ENCODE results near the gene C22orf23. TPM values are rescaled to one million over a fixed set of nuclear protein-coding genes. Genes with fewer than 3 reads are reported as not detected.
A peak's percentile ranks its signal among the peaks of the same experiment; 100 is the strongest.

C22orf23 gene
- total and polyA plus RNA-seq, 9 of the 15 experiments (the other 6 are each of a cell fraction or from before 2014, with no cell fraction given) = 0.25 to 1.0 (median 0.53) TPM

- H3K9ac ChIP-seq (ENCODE audit: insufficient read depth in 1 of 2, low read depth in 2 of 2, low read length in 2 of 2) = peak overlapping the region in 1 of 2 experiments; percentile 73; a peak in 2 of 4 replicates
- no peaks in the 10 kb centered on the region for H3K9me3 ChIP-seq (replicated peaks; ENCODE audit: control insufficient read depth, insufficient read depth, low read depth, low read length)
- FAIRE-seq (no peak), DNase-seq (ENCODE audit: extremely low read depth in 1 of 4, low spot score in 3 of 4) (peak in 1 of 4 experiments; percentile 31), ATAC-seq (peak; percentile 46)
- CTCF ChIA-PET (ENCODE audit: low intra/inter-chr PET ratio) = no interaction called here
- intact Hi-C loops (cut with micrococcal nuclease) (no loop called here), in situ Hi-C loops (cut with MboI) (no loop called here)
- H3K36me3 ChIP-seq (ENCODE audit: control insufficient read depth, insufficient read depth, low read length) = peaks cover 24% of the 10 kb centered on the region; the same call in 2 of the 3 replicates
- 0 out of 3 replicates have a peak overlapping the region, but pooled peaks have one; percentile 10 for H3K27ac ChIP-seq (ENCODE audit: extremely low read depth, low read depth, low read length)
- BruUV-seq (replicated peaks) = no TSS peak
- H3K4me2 ChIP-seq (ENCODE audit: insufficient read depth, low read length) = no peak overlapping the region; the same call in 1 of the 2 replicates
- 25% methylated on average over 2 of the region's 5 CpGs for WGBS (ENCODE audit: insufficient coverage, low coverage, missing lambda C conversion rate)
- no peaks in the 10 kb centered on the region for H4K20me1 ChIP-seq (replicated peaks; ENCODE audit: control insufficient read depth, insufficient read depth, low read length)
- no peak overlapping the region for H3K4me3 ChIP-seq
- no peak overlapping the region for H2AFZ ChIP-seq (ENCODE audit: low read depth, low read length)
- peaks cover 16 to 26% of the 10 kb centered on the region in 2 experiments for H3K4me1 ChIP-seq (replicated peaks in 1 of 2; ENCODE audit: control insufficient read depth in 2 of 2, insufficient read depth in 2 of 2, low read length in 2 of 2)
- H3K9me1 ChIP-seq (ENCODE audit: control insufficient read depth, insufficient read depth, low read length) = no peaks in the 10 kb centered on the region
- no peaks in the 10 kb centered on the region for H3K27me3 ChIP-seq (ENCODE audit: control insufficient read depth in 2 of 2, insufficient read depth in 2 of 2, low read length in 2 of 2)
- TF ChIP-seq YY1 (IDR thresholded peaks at IDR 0.05; ENCODE audit: borderline replicate concordance in 1 of 3, control insufficient read depth in 1 of 3, extremely low read depth in 1 of 3, insufficient read depth in 3 of 3, insufficient read length in 1 of 3, insufficient replicate concordance in 2 of 3, low read depth in 1 of 3, low read length in 2 of 3) = peak in 1 of 3 experiments; percentile 45
- TF ChIP-seq RB1 (IDR thresholded peaks at IDR 0.05; ENCODE audit: low read depth) = no peak
- TF ChIP-seq ELF4 (CRISPR knock-in tag; IDR thresholded peaks at IDR 0.05) = no peak
- 0 out of 2 replicates have a peak, but pooled peaks have one; percentile 10 for TF ChIP-seq POLR2A (conservative IDR thresholded peaks at IDR 0.05)
- no peaks in the 10 kb centered on the region for H3K79me2 ChIP-seq (ENCODE audit: control insufficient read depth, insufficient read depth, low read length)
- POLR2A ChIA-PET = interaction anchor here (0.6 to 2.5 kb wide), 7 partner anchors 9 to 53 kb away, joined by 3 to 9 read pairs (median 3); no protein-coding TSS in a partner anchor
Measured at GRCh38 chr22:37893583-37893983, 59.8 kb downstream of the C22orf23 start.

Small RNAs within 50 kb of the gene (microRNA-seq; reads per million reads assigned to microRNA genes)
- gene MIR4534 (ENCODE audit: borderline microRNAs expressed) = not detected
- gene MIR6820 (ENCODE audit: borderline microRNAs expressed) = 1.0 reads per million, percentile 7 among the genes with 10 or more reads in this experiment

Other genes with a start within 250 kb of the C22orf23 start
Only the 7 nearest of the 12 such genes appear.
- gene GALR3, start 130.2 kb downstream of the C22orf23 start, total RNA-seq (2014; rRNA removed) = 0.24 TPM in 1 of 2 replicates, not detected in the other
- not detected in 2 replicates for gene GALR3, start 130.2 kb downstream of the C22orf23 start, total RNA-seq (2014; rRNA removed; fragmentation: Illumina TruSeq; extraction: Trizol)
- gene GALR3, start 130.2 kb downstream of the C22orf23 start, total RNA-seq (2015; rRNA removed; fragmentation: Illumina TruSeq; extraction: Trizol) = not detected in 2 replicates
- gene GALR3, start 130.2 kb downstream of the C22orf23 start, total RNA-seq (2021) = 0.13 and 0.31 TPM in 2 replicates
- gene GALR3, start 130.2 kb downstream of the C22orf23 start, polyA plus RNA-seq (2011; rRNA removed) = 0.11 TPM in 1 of 2 replicates, not detected in the other
- gene GALR3, start 130.2 kb downstream of the C22orf23 start, polyA plus RNA-seq (2014; fragmentation: Illumina TruSeq; extraction: Trizol) = not detected in 2 replicates
- not detected for gene GALR3, start 130.2 kb downstream of the C22orf23 start, polyA plus RNA-seq (2014; fragmentation: Nextera tagmentation; extraction: Ambion mirVana)
- not detected in 2 replicates for gene GALR3, start 130.2 kb downstream of the C22orf23 start, polyA plus RNA-seq (2014; rRNA removed)
- gene ANKRD54, start 109.3 kb downstream of the C22orf23 start, total RNA-seq (2014; rRNA removed) = 22.9 and 27.5 TPM in 2 replicates
- 8.8 and 11.5 TPM in 2 replicates for gene ANKRD54, start 109.3 kb downstream of the C22orf23 start, total RNA-seq (2014; rRNA removed; fragmentation: Illumina TruSeq; extraction: Trizol)
- 16.1 and 17.0 TPM in 2 replicates for gene ANKRD54, start 109.3 kb downstream of the C22orf23 start, total RNA-seq (2015; rRNA removed; fragmentation: Illumina TruSeq; extraction: Trizol)
- gene ANKRD54, start 109.3 kb downstream of the C22orf23 start, total RNA-seq (2021) = 23.6 and 24.3 TPM in 2 replicates
- 14.5 and 21.8 TPM in 2 replicates for gene ANKRD54, start 109.3 kb downstream of the C22orf23 start, polyA plus RNA-seq (2011; rRNA removed)
- 17.5 and 21.6 TPM in 2 replicates for gene ANKRD54, start 109.3 kb downstream of the C22orf23 start, polyA plus RNA-seq (2014; fragmentation: Illumina TruSeq; extraction: Trizol)
- gene ANKRD54, start 109.3 kb downstream of the C22orf23 start, polyA plus RNA-seq (2014; fragmentation: Nextera tagmentation; extraction: Ambion mirVana) = 10 to 100 TPM in 1 of 2 experiments, 1 to 10 TPM in 1; 5.9 to 11.6 TPM
- gene ANKRD54, start 109.3 kb downstream of the C22orf23 start, polyA plus RNA-seq (2014; rRNA removed) = 22.4 and 24.6 TPM in 2 replicates
- gene EIF3L, start 104.2 kb downstream of the C22orf23 start, total RNA-seq (2014; rRNA removed) = 282 and 295 TPM in 2 replicates
- 347 and 353 TPM in 2 replicates for gene EIF3L, start 104.2 kb downstream of the C22orf23 start, total RNA-seq (2014; rRNA removed; fragmentation: Illumina TruSeq; extraction: Trizol)
- 306 and 312 TPM in 2 replicates for gene EIF3L, start 104.2 kb downstream of the C22orf23 start, total RNA-seq (2015; rRNA removed; fragmentation: Illumina TruSeq; extraction: Trizol)
- 402 and 426 TPM in 2 replicates for gene EIF3L, start 104.2 kb downstream of the C22orf23 start, total RNA-seq (2021)
- gene EIF3L, start 104.2 kb downstream of the C22orf23 start, polyA plus RNA-seq (2011; rRNA removed) = 699 and 703 TPM in 2 replicates
- gene EIF3L, start 104.2 kb downstream of the C22orf23 start, polyA plus RNA-seq (2014; fragmentation: Illumina TruSeq; extraction: Trizol) = 395 and 506 TPM in 2 replicates
- 100 to 1,000 TPM; 368 to 462 TPM for gene EIF3L, start 104.2 kb downstream of the C22orf23 start, polyA plus RNA-seq (2014; fragmentation: Nextera tagmentation; extraction: Ambion mirVana)
- gene EIF3L, start 104.2 kb downstream of the C22orf23 start, polyA plus RNA-seq (2014; rRNA removed) = 257 and 313 TPM in 2 replicates
- 9.3 and 13.9 TPM in 2 replicates for gene MICALL1, start 47.3 kb downstream of the C22orf23 start, total RNA-seq (2014; rRNA removed)
- 5.9 and 6.4 TPM in 2 replicates for gene MICALL1, start 47.3 kb downstream of the C22orf23 start, total RNA-seq (2014; rRNA removed; fragmentation: Illumina TruSeq; extraction: Trizol)
- gene MICALL1, start 47.3 kb downstream of the C22orf23 start, total RNA-seq (2015; rRNA removed; fragmentation: Illumina TruSeq; extraction: Trizol) = 6.1 and 7.6 TPM in 2 replicates
- 20.4 and 21.5 TPM in 2 replicates for gene MICALL1, start 47.3 kb downstream of the C22orf23 start, total RNA-seq (2021)
- 4.0 and 5.8 TPM in 2 replicates for gene MICALL1, start 47.3 kb downstream of the C22orf23 start, polyA plus RNA-seq (2011; rRNA removed)
- gene MICALL1, start 47.3 kb downstream of the C22orf23 start, polyA plus RNA-seq (2014; fragmentation: Illumina TruSeq; extraction: Trizol) = 10.4 and 11.4 TPM in 2 replicates
- gene MICALL1, start 47.3 kb downstream of the C22orf23 start, polyA plus RNA-seq (2014; fragmentation: Nextera tagmentation; extraction: Ambion mirVana) = under 1 TPM; 0.32 to 0.62 TPM
- gene MICALL1, start 47.3 kb downstream of the C22orf23 start, polyA plus RNA-seq (2014; rRNA removed) = 7.7 and 8.2 TPM in 2 replicates
- 240 and 294 TPM in 2 replicates for gene POLR2F, start 98 bp upstream of the C22orf23 start, total RNA-seq (2014; rRNA removed)
- 73.2 and 98.9 TPM in 2 replicates for gene POLR2F, start 98 bp upstream of the C22orf23 start, total RNA-seq (2014; rRNA removed; fragmentation: Illumina TruSeq; extraction: Trizol)
- 115 and 129 TPM in 2 replicates for gene POLR2F, start 98 bp upstream of the C22orf23 start, total RNA-seq (2015; rRNA removed; fragmentation: Illumina TruSeq; extraction: Trizol)
- gene POLR2F, start 98 bp upstream of the C22orf23 start, total RNA-seq (2021) = 145 and 162 TPM in 2 replicates
- 89.4 and 116 TPM in 2 replicates for gene POLR2F, start 98 bp upstream of the C22orf23 start, polyA plus RNA-seq (2011; rRNA removed)
- gene POLR2F, start 98 bp upstream of the C22orf23 start, polyA plus RNA-seq (2014; fragmentation: Illumina TruSeq; extraction: Trizol) = 156 and 168 TPM in 2 replicates
- gene POLR2F, start 98 bp upstream of the C22orf23 start, polyA plus RNA-seq (2014; fragmentation: Nextera tagmentation; extraction: Ambion mirVana) = 100 to 1,000 TPM; 187 to 195 TPM
- 410 and 469 TPM in 2 replicates for gene POLR2F, start 98 bp upstream of the C22orf23 start, polyA plus RNA-seq (2014; rRNA removed)
- not detected in 2 replicates for gene SOX10, start 31.0 kb upstream of the C22orf23 start, total RNA-seq (2014; rRNA removed)
- not detected in 2 replicates for gene SOX10, start 31.0 kb upstream of the C22orf23 start, total RNA-seq (2014; rRNA removed; fragmentation: Illumina TruSeq; extraction: Trizol)
- gene SOX10, start 31.0 kb upstream of the C22orf23 start, total RNA-seq (2015; rRNA removed; fragmentation: Illumina TruSeq; extraction: Trizol) = not detected in 2 replicates
- not detected in 2 replicates for gene SOX10, start 31.0 kb upstream of the C22orf23 start, total RNA-seq (2021)
- not detected in 2 replicates for gene SOX10, start 31.0 kb upstream of the C22orf23 start, polyA plus RNA-seq (2011; rRNA removed)
- not detected in 2 replicates for gene SOX10, start 31.0 kb upstream of the C22orf23 start, polyA plus RNA-seq (2014; fragmentation: Illumina TruSeq; extraction: Trizol)
- not detected for gene SOX10, start 31.0 kb upstream of the C22orf23 start, polyA plus RNA-seq (2014; fragmentation: Nextera tagmentation; extraction: Ambion mirVana)
- not detected in 2 replicates for gene SOX10, start 31.0 kb upstream of the C22orf23 start, polyA plus RNA-seq (2014; rRNA removed)
- 8.6 and 11.3 TPM in 2 replicates for gene PICK1, start 103.8 kb upstream of the C22orf23 start, total RNA-seq (2014; rRNA removed)
- gene PICK1, start 103.8 kb upstream of the C22orf23 start, total RNA-seq (2014; rRNA removed; fragmentation: Illumina TruSeq; extraction: Trizol) = 4.3 and 5.2 TPM in 2 replicates
- 6.5 and 6.7 TPM in 2 replicates for gene PICK1, start 103.8 kb upstream of the C22orf23 start, total RNA-seq (2015; rRNA removed; fragmentation: Illumina TruSeq; extraction: Trizol)
- 7.1 and 9.2 TPM in 2 replicates for gene PICK1, start 103.8 kb upstream of the C22orf23 start, total RNA-seq (2021)
- 9.6 and 14.5 TPM in 2 replicates for gene PICK1, start 103.8 kb upstream of the C22orf23 start, polyA plus RNA-seq (2011; rRNA removed)
- gene PICK1, start 103.8 kb upstream of the C22orf23 start, polyA plus RNA-seq (2014; fragmentation: Illumina TruSeq; extraction: Trizol) = 7.1 and 7.9 TPM in 2 replicates
- under 1 TPM in 1 of 2 experiments, not detected in 1; 0.06 TPM for gene PICK1, start 103.8 kb upstream of the C22orf23 start, polyA plus RNA-seq (2014; fragmentation: Nextera tagmentation; extraction: Ambion mirVana)
- gene PICK1, start 103.8 kb upstream of the C22orf23 start, polyA plus RNA-seq (2014; rRNA removed) = 9.4 and 11.0 TPM in 2 replicates

All from K562 (cell line).